Left lung (tissue), 10 donors: ENCODE results near the gene CWC25. TPM values are rescaled to one million over a fixed set of nuclear protein-coding genes. Genes with fewer than 3 reads are reported as not detected.
A peak's percentile ranks its signal among the peaks of the same experiment; 100 is the strongest.
"Not testable (repeated sequence)": the region's sequence is repeated elsewhere in the genome, so short reads cannot be mapped to it uniquely, and the experiment has no call there.

ENCODE experiments used
- ATAC-seq: fragments of 200-7000 bp; cut with Tn5 transposase; one replicate; pipeline ENCODE4 v1.9.1; 2020; ENCODE audit warnings: moderate library complexity
- DNase-seq, 4 donors: peaks; one replicate each; pipeline ENCODE4 v3.0.0-alpha.2; 2013 to 2020
- H3K27ac ChIP-seq, 2 donors: fragments of 200-600 bp; sonication (generic) in 1 of 2; one replicate each; pipeline versions ENCODE4 v1.5.0 to v1.8.0; 2020 to 2021
- H3K27me3 ChIP-seq, 2 donors: fragments of 200-600 bp; sonication (generic) in 1 of 2; one replicate each; pipeline versions ENCODE4 v1.5.0 to v1.8.0; 2020 to 2021
- H3K36me3 ChIP-seq, 2 donors: fragments of 200-600 bp; sonication (generic) in 1 of 2; one replicate each; pipeline versions ENCODE4 v1.5.0 to v1.8.0; 2020 to 2021
- H3K4me1 ChIP-seq, 2 donors: fragments of 200-600 bp; one replicate each; pipeline ENCODE4 v1.8.0; 2021
- H3K4me3 ChIP-seq, 2 donors: fragments of 200-600 bp; sonication (generic) in 1 of 2; one replicate each; pipeline versions ENCODE4 v1.5.0 to v1.8.0; 2020 to 2021; ENCODE audit warnings: mild to moderate bottlenecking in 1 of 2
- H3K9me3 ChIP-seq, 2 donors: fragments of 200-600 bp; sonication (generic) in 1 of 2; one replicate each; pipeline versions ENCODE4 v1.5.0 to v1.8.0; 2020 to 2021
- intact Hi-C, 2 donors: fragments of 100-400 bp; cut with DNase I; formaldehyde crosslinking; loops; one replicate each; pipeline versions ENCODE4 v1.11.2 to v1.14.2; 2022
- polyA plus RNA-seq, 6 donors: library from polyadenylated mRNA; unstranded; fragments of 120-200 nt; gene quantifications; one replicate each; pipeline ENCODE4 v1.2.1, GENCODE V29; 2013; ENCODE audit not compliant: insufficient read length in 6 of 6
- total RNA-seq, 2 donors: library from RNA; stranded (reverse); fragmentation: NEBNext Ultra II Directional; extraction: Animal tissue kit (Norgen Biotek cat#: 25700); gene quantifications; one replicate each; pipeline ENCODE4 v1.2.1, GENCODE V29; 2021
- TF ChIP-seq, protein P1 (sequence below), 2 donors: fragments of 200-600 bp; sonication (generic) in 1 of 2; IDR thresholded peaks; one replicate each; pipeline versions ENCODE4 v1.5.0 to v1.8.0; 2021; ENCODE audit warnings: antibody characterized with exemption in 2 of 2
- donor health status: DM: no; HTN: yes; CAD: no.
- donor health status: DM: no; HTN: no; CAD: no.

CWC25 gene
- total and polyA plus RNA-seq, 8 donors = 15.0 to 29.3 (median 25.6) TPM

DNA sequence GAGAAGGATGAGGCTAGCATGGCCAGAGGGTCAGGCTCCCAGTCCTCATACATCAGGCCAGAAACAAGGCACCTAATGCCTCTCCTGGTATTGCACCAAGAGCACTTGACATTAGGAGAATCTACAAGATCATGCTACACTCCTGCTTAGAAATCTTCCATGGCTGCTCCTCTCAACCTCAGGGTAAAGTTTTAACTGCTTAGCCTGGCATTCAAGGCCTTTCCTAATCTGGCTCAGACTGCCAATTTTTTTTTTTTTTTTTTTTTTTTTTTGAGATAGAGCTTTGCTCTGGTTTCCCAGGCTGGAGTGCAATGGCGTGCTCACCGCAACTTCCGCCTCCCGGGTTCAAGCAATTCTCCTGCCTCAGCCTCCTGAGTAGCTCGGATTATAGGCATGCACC is 34.0 kb downstream of the CWC25 start:
- intact Hi-C loops = no loop called here
- H3K27me3 ChIP-seq = no peaks in the 10 kb centered on the region

DNA sequence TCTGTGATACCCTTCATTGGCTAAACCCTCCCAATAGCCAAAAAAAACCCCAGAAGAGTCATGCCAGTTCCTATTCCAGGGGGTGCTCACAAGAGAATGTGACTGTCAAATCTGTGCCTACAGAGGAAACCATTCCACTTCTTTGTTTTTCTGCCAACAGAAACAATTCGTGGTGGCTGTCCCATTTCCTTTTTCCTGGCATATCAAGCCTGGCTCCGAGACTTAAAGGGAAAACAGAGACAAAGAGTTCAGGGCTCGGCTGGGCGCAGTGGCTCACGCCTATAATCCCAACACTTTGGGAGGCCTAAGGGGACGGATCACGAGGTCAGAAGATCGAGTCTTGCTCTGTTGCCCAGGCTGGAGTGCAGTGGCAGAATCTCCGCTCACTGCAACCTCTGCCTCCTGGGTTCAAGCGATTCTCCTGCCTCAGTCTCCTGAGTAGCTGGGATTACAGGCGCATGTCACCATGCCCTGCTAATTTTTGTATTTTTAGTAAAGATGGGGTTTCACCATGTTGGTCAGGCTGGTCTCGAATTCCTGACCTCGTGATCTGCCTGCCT is 34.9 kb downstream of the CWC25 start:
- DNase-seq, intact Hi-C loops, H3K27me3 ChIP-seq, ATAC-seq, H3K4me3 ChIP-seq, H3K4me1 ChIP-seq, H3K9me3 ChIP-seq: not testable (repeated sequence)
- peaks cover 0 to 29% of the 10 kb centered on the region in 2 donors for H3K36me3 ChIP-seq
- H3K27ac ChIP-seq = peak overlapping the region in 1 of 2 donors; percentile 53

More for the DNA sequence above, 34.0 kb downstream of the CWC25 start:
- no peaks in the 10 kb centered on the region for H3K9me3 ChIP-seq
- ATAC-seq (no peak), DNase-seq (no peak)
- TF ChIP-seq, protein P1, sequence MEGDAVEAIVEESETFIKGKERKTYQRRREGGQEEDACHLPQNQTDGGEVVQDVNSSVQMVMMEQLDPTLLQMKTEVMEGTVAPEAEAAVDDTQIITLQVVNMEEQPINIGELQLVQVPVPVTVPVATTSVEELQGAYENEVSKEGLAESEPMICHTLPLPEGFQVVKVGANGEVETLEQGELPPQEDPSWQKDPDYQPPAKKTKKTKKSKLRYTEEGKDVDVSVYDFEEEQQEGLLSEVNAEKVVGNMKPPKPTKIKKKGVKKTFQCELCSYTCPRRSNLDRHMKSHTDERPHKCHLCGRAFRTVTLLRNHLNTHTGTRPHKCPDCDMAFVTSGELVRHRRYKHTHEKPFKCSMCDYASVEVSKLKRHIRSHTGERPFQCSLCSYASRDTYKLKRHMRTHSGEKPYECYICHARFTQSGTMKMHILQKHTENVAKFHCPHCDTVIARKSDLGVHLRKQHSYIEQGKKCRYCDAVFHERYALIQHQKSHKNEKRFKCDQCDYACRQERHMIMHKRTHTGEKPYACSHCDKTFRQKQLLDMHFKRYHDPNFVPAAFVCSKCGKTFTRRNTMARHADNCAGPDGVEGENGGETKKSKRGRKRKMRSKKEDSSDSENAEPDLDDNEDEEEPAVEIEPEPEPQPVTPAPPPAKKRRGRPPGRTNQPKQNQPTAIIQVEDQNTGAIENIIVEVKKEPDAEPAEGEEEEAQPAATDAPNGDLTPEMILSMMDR (IDR thresholded peaks at IDR 0.05) = no peak
- no peak overlapping the region for H3K4me3 ChIP-seq
- H3K4me1 ChIP-seq = peaks cover 0 to 16% of the 10 kb centered on the region in 2 donors
- H3K36me3 ChIP-seq = peaks cover 0 to 29% of the 10 kb centered on the region in 2 donors
- no peak overlapping the region for H3K27ac ChIP-seq

- intact Hi-C loops = no loop called here
- peaks cover 0 to 36% of the 10 kb centered on the region in 2 donors for H3K36me3 ChIP-seq
- no peaks in the 10 kb centered on the region for H3K9me3 ChIP-seq
- H3K27me3 ChIP-seq = no peaks in the 10 kb centered on the region
- DNase-seq (no peak), ATAC-seq (no peak)
- H3K4me1 ChIP-seq = peaks cover 0 to 8% of the 10 kb centered on the region in 2 donors
- H3K4me3 ChIP-seq = no peak overlapping the region
- H3K27ac ChIP-seq = no peak overlapping the region
- TF ChIP-seq, protein P1 (IDR thresholded peaks at IDR 0.05) = no peak
These were observed 35.9 kb downstream of the CWC25 start for GRCh38 chr17:38789185-38789584.

GRCh38 chr17:38787999-38788398 is 37.1 kb downstream of the CWC25 start:
- H3K27me3 ChIP-seq, H3K27ac ChIP-seq, H3K9me3 ChIP-seq, ATAC-seq, intact Hi-C loops, H3K4me3 ChIP-seq, H3K4me1 ChIP-seq, DNase-seq: not testable (repeated sequence)
- peaks cover 0 to 48% of the 10 kb centered on the region in 2 donors for H3K36me3 ChIP-seq

DNA sequence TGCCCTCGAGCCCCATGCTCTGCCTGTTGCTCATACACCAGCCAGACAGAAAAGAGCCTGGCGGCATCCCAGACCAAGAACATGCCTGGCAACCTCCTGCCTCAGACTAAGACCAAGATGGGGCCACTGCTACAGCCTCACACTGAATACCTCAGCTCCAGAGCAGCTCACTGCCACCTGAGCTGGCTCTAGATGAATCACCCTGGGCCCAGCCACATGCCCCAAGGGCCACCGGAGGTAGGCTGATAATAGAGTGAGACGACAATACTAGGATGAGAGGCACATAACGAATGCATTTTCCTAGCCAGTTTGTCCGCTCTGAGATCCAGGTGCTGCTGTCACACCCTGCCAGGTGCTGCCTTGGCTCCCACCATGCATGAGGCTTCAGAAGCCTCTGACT is 38.7 kb downstream of the CWC25 start:
- no peak overlapping the region for H3K27ac ChIP-seq
- H3K9me3 ChIP-seq = no peaks in the 10 kb centered on the region
- DNase-seq (no peak), ATAC-seq (no peak)
- peaks cover 0 to 8% of the 10 kb centered on the region in 2 donors for H3K4me1 ChIP-seq
- no peaks in the 10 kb centered on the region for H3K27me3 ChIP-seq
- intact Hi-C loops = no loop called here
- no peak overlapping the region for H3K4me3 ChIP-seq
- peaks cover 0 to 53% of the 10 kb centered on the region in 2 donors for H3K36me3 ChIP-seq
- TF ChIP-seq, protein P1 (IDR thresholded peaks at IDR 0.05) = no peak

DNA sequence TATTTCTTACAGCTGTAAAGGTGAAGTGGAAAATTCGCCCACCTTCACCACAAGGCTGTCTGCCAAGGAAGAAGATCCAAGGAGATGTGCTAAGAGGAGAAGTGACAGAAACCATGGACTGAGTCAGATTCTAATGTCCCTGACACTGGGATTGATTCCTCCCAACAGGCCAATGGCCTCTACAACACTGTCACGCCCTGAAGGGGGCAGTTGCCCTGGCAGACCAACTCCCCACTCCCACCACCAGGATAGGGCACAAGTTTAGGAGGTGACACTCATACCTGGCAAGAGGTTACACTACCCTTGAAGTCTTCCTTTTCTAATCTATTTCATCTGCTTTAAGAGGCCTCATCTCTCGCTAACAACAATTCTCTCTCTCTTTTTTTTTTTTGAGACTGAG is 41.9 kb downstream of the CWC25 start:
- DNase-seq (no peak), ATAC-seq (no peak)
- H3K9me3 ChIP-seq = no peaks in the 10 kb centered on the region
- H3K27me3 ChIP-seq = no peaks in the 10 kb centered on the region
- TF ChIP-seq, protein P1 (IDR thresholded peaks at IDR 0.05) = no peak
- no peaks in the 10 kb centered on the region for H3K4me1 ChIP-seq
- H3K27ac ChIP-seq = no peak overlapping the region
- intact Hi-C loops = no loop called here
- no peak overlapping the region for H3K4me3 ChIP-seq
- peaks cover 0 to 85% of the 10 kb centered on the region in 2 donors for H3K36me3 ChIP-seq
